SK-N-MC (cell line): ENCODE data around the gene NEURL1.

ENCODE experiments used
- DNase-seq: peaks from one replicate; pipeline ENCODE4 v3.0.0-alpha.2; 2011; ENCODE audit warnings: low read depth, low spot score
- H3K27ac ChIP-seq: fragments of 200-600 bp; sonication (generic); 2 replicates; pipeline ENCODE4 v1.5.1; 2016; ENCODE audit warnings: mixed run types
- H3K36me3 ChIP-seq: fragments of 200-600 bp; sonication (generic); 2 replicates; pipeline ENCODE4 v1.6.1; 2017; ENCODE audit warnings: antibody characterized with exemption, low read length, mixed read lengths; ENCODE audit not compliant: insufficient read depth
- H3K4me3 ChIP-seq: fragments of 200-600 bp; sonication (generic); 2 replicates; pipeline ENCODE4 v1.5.1; 2016
- H3K9ac ChIP-seq: fragments of 200-600 bp; sonication (generic); 2 replicates; pipeline ENCODE4 v1.8.0; 2017; ENCODE audit warnings: mixed run types, mixed read lengths; ENCODE audit not compliant: insufficient read length
- H3K9me3 ChIP-seq: fragments of 200-600 bp; sonication (generic); 2 replicates; pipeline ENCODE4 v1.6.1; 2017; ENCODE audit warnings: low read depth, mild to moderate bottlenecking, antibody characterized with exemption, low read length, moderate library complexity, mixed read lengths
- EZH2 ChIP-seq: fragments of 200-600 bp; sonication (generic); IDR thresholded peaks from one replicate; pipeline ENCODE4 v1.6.1; 2017; ENCODE audit warnings: antibody characterized with exemption
- FOXP2 ChIP-seq: optimal IDR thresholded peaks from 2 replicates; pipeline ENCODE3; 2011; ENCODE audit warnings: mild to moderate bottlenecking, moderate library complexity; ENCODE audit not compliant: insufficient read depth; ENCODE audit errors: extremely low read length, control extremely low read depth
- POLR2AphosphoS5 ChIP-seq: IDR thresholded peaks from 2 replicates; pipeline ENCODE4 v1.6.1; 2012; ENCODE audit warnings: mild to moderate bottlenecking, low read depth, low read length, borderline replicate concordance

NEURL1 gene

DNA sequence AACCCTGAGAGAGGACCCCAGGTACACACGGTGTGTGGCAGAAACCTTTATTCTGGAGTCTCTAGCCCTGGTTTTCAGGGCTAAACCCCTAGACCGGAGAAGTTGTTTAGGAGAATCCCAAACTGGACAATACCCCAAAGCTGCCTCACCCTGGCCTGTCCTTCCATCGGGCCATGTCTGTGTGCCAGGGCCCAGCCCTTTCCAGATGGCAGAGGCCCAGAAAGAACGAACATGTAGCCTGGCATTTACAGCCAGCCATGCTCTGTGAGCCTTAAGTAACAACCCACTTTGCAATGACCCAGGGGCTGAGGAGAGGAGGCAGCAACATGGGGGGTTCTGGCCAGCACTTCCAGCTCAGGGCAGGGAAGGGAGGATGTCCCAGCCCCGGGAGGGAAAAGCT, 142.1 kb downstream of the NEURL1 start:
- H3K9ac ChIP-seq, result no peak overlapping the region
- no peak overlapping the region for H3K27ac ChIP-seq

DNA sequence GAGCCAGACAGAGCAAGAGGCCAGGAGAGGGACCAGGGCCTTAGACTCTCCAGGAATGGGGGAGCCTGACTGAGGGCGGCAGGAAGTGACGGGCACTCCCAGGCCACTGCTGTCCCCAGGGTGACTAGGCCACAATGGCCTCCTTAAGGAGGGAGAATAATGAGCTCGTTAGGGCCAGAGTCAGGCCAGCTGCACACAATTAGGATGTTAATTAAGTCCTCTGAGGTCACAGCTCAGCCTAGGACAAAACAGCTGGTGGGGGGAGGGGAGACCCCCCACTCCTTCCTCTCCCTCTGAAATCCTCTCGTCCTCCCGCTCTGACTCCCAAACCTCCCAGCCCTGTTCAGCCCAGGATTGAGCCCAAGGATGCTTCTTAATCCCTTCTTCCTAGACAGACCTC, 143.0 kb downstream of the NEURL1 start:
- no peaks in the 10 kb centered on the region for H3K36me3 ChIP-seq
- TF ChIP-seq FOXP2, result no peak
- TF ChIP-seq POLR2AphosphoS5, result no peak
- no peak for TF ChIP-seq EZH2
- H3K4me3 ChIP-seq, result no peak overlapping the region
- no peak overlapping the region for H3K27ac ChIP-seq
- no peaks in the 10 kb centered on the region for H3K9me3 ChIP-seq
- no peak overlapping the region for H3K9ac ChIP-seq
- DNase-seq, result no peak

More for the DNA sequence above, 142.1 kb downstream of the NEURL1 start:
- TF ChIP-seq FOXP2 (no peak), POLR2AphosphoS5 (no peak), EZH2 (no peak)
- H3K36me3 ChIP-seq, result no peaks in the 10 kb centered on the region
- H3K9me3 ChIP-seq, result no peaks in the 10 kb centered on the region
- H3K4me3 ChIP-seq, result no peak overlapping the region
- DNase-seq, result no peak

DNA sequence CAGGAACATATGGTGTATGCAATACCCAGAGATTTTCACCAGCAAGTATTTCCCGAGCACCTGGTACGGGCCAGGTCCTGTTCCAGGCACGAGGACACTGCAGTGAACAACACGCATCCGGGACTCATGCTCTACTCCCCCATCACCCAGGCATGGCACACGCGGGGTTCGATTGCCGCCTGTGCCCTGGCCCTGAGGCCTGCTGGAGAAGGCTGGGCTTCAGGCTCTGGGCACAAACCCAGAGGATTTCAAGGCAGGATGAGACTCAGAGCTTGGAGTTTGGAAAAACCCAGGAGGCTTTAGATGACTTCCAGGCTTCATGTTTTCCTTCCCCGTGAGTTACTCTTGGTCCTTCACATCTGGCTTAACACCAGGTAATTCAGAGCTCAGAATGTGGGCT, 143.5 kb downstream of the NEURL1 start:
- no peak for TF ChIP-seq POLR2AphosphoS5
- no peak for TF ChIP-seq FOXP2
- TF ChIP-seq EZH2, result no peak
- H3K4me3 ChIP-seq, result no peak overlapping the region
- no peaks in the 10 kb centered on the region for H3K9me3 ChIP-seq
- DNase-seq, result no peak
- no peak overlapping the region for H3K27ac ChIP-seq
- no peaks in the 10 kb centered on the region for H3K36me3 ChIP-seq
- H3K9ac ChIP-seq, result no peak overlapping the region

DNA sequence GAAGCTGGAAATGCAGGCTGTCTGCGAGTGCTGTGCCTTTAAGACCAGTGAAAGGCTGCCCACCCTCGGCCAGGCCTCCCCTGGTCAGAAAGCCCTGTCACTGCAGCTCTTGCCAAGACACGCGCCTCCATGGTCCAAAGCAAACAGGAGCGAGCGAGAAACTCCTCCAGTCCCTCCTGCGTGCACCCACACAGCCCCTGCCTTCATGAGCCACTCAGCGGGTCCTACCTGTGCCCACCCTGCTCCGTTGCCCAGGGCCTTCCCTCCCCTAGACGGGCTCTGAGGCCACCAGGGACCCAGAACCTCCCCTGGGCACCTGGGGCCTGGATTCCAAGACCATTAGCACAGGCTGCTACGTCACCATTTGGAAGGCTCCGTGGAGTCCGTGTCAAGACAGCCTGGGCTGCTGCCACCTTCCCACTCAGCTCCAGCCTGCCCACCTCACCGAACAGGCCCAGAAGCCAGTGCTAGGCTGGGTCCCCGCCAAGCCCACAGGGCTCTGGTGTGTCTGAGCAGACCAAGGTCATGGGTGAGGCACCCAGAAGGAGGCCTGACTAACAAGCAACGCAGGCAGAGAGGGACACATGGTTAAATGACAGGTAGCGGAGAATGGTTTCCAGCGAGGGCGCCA, 144.5 kb downstream of the NEURL1 start:
- Histone ChIP-seq H3K9me3 (no peaks in the 10 kb centered on the region), H3K4me3 (no peak overlapping the region), H3K9ac (no peak overlapping the region), H3K36me3 (no peaks in the 10 kb centered on the region), H3K27ac (no peak overlapping the region)
- no peak for TF ChIP-seq EZH2
- TF ChIP-seq POLR2AphosphoS5, result no peak
- TF ChIP-seq FOXP2, result no peak
- no peak for DNase-seq

DNA sequence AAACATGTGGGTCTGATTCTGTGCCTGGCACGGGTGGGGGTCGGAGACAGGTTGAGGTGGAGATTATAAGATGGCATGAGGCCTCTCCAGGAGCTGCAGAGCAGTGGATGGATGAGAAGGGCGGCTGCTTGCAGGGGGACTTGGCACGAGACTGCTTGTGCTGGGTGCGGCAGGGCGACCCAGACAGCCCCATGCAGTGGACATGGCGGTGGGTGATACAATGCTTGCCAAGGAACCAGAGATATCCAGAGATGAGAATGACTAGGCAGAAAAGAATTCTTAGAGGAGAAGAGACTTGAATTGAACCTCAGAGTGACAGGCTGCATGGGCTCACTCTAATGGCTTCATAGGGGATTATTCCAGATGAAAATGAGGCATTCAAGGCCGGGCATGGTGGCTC, 145.4 kb downstream of the NEURL1 start:
- no peak for DNase-seq
- H3K9ac ChIP-seq, result no peak overlapping the region
- no peak overlapping the region for H3K4me3 ChIP-seq
- no peak for TF ChIP-seq POLR2AphosphoS5
- TF ChIP-seq FOXP2, result no peak
- no peak for TF ChIP-seq EZH2
- no peaks in the 10 kb centered on the region for H3K9me3 ChIP-seq
- no peaks in the 10 kb centered on the region for H3K36me3 ChIP-seq
- no peak overlapping the region for H3K27ac ChIP-seq

DNA sequence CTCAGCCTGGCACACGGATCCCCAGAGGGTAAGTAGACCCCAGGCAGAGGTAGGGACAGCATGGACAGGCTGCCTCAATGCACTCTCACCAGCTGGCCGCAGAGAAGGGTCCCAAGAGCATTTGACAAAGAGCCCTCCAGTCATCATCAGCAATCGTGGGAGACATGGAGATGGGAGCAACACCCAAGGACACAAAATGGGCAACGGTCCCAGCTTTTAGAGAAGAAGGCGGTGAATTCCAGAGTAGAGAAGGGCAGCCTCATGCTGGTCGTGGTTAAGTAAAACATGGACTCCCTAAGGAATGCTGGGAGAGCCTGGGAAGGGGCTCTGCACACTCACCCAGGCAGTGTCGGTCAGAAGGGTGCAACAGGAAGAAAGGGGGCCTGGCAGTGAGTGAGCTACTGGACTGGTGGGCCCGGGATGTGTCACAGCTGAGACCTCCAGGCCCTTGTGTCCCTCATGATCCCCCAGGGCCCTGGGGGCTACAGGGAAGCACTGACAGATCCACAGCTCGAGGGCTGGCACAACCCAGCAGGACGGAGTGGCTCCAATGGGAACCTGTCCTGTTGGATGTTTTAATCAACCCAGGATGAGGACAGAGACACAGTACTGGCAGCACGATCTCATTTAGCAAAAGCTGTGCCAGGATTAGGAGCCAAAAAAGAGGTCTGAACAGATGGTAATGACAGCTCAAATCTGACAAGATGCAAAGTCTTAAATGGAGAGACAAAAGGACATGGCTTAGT, 147.1 kb downstream of the NEURL1 start:
- H3K36me3 ChIP-seq, result no peaks in the 10 kb centered on the region
- DNase-seq, result no peak
- TF ChIP-seq POLR2AphosphoS5 (no peak), EZH2 (no peak), FOXP2 (no peak)

DNA sequence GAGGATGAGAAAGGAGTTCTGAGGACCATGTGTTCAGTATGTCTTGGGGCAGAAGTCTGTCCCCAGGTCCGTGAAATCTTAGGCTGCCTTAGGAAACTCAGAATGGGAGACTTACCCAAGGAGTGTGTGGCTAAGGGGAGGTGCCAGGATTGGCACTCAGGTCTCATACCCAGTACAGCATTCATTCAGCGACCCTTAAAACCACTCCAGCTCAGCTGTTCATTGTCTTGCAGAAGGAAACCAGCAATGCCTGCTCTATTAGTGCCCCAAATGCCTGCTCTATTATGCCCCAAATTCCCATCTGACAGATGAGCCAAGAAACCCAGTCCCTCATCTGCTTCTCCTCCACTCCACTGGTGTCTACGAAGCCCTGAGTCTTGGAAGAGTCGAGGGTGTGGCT, 147.8 kb downstream of the NEURL1 start:
- DNase-seq, result no peak
- TF ChIP-seq EZH2, result no peak
- TF ChIP-seq FOXP2, result no peak
- no peak for TF ChIP-seq POLR2AphosphoS5
- H3K36me3 ChIP-seq, result no peaks in the 10 kb centered on the region
- no peak overlapping the region for H3K27ac ChIP-seq
- H3K4me3 ChIP-seq, result no peak overlapping the region
- no peak overlapping the region for H3K9ac ChIP-seq
- no peaks in the 10 kb centered on the region for H3K9me3 ChIP-seq

More for the DNA sequence above, 147.1 kb downstream of the NEURL1 start:
- Histone ChIP-seq H3K9me3 (no peaks in the 10 kb centered on the region), H3K4me3 (no peak overlapping the region), H3K27ac (no peak overlapping the region), H3K9ac (no peak overlapping the region)
